GM12891 (cell line): ENCODE measurements around the gene SERPINE2.

Source experiments
- POLR2A ChIP-seq: IDR thresholded peaks from 2 replicates; pipeline ENCODE4 v1.6.1; 2011; ENCODE audit warnings: low read depth, low read length, control low read depth
- POLR2AphosphoS5 ChIP-seq: IDR thresholded peaks from 2 replicates; pipeline ENCODE4 v1.6.1; 2011; ENCODE audit warnings: low read depth, low read length, control low read depth
- POU2F2 ChIP-seq: IDR thresholded peaks from 2 replicates; pipeline ENCODE4 v1.6.1; 2011; ENCODE audit warnings: low read depth, mild to moderate bottlenecking, control low read depth, low read length, moderate library complexity
- SPI1 ChIP-seq: IDR thresholded peaks from 2 replicates; pipeline ENCODE4 v1.6.1; 2011; ENCODE audit warnings: low read depth, low read length, control low read depth
- TAF1 ChIP-seq: IDR thresholded peaks from 2 replicates; pipeline ENCODE4 v1.6.1; 2011; ENCODE audit warnings: low read depth, low read length, control low read depth

DNA sequence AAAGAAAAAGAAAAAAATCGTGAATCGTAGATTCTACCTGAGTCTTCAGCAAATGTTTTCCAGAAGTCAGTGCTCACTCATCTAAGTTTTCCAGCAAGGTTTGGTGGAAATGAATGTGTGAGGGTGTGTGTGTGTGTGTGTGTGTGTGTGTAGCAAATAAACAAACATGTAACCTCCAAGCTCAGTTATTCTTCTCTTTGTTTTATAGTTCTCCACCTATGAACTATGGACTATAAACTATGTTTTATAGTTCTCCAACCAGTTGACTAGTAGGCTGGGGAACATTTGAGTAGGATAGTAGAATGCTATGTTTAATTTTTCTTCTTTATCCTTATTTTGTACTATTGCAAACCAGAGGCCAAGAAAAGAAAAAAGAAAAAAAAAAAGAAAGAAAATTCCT is 44.6 kb upstream of the SERPINE2 start:
- TF ChIP-seq POLR2A (no peak), POLR2AphosphoS5 (no peak), TAF1 (no peak), SPI1 (no peak), POU2F2 (no peak)
